ENCODE data around the gene STK32B. TPM values are rescaled to one million over a fixed set of nuclear protein-coding genes. Genes with fewer than 3 reads are reported as not detected.

The STK32B gene
- total and polyA plus RNA-seq, 2 of the 8 experiments (the other 6 are each of a cell fraction or from before 2014, with no cell fraction given) = 2.3 to 2.5 TPM

DNA sequence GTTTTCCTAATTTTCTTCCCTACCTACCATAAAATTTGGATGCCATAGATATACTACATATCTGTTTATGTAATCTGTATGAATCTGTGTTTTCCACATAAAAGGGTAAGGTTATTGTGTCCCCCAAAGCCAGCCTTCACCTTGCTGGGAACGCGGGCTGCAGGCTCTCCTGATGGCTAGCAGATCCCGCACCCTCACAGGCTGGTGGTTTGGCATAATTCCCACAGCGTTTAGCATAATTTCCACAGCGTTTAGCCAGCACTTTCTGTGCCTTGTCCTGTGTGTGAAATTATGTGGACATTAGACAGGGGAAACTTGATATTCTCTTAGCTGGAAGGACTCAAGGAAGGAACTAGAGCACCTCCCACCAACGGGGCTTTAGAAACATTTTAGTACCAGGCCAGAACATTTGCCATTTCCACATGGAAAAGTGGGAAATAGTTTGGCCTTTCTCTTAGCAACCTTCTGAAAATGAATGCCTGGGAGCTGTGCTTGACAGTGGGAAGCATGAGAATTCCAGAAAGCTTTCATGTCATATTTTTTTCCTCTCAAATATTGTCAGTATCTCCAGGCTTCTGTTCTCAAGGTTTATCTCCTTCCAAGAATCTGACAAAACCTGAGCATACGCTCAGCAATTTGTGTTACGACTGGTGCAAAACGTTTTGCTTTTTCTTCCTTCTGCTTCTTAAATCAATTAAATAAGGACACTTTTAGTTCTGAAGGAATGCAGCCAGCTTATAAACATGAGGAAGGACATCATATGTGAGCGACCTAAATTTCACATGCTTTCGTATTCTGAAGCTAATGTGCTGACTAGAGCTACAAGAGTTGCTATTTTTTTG, 67.9 kb downstream of the STK32B start (continued):
- TF ChIP-seq, protein P1, sequence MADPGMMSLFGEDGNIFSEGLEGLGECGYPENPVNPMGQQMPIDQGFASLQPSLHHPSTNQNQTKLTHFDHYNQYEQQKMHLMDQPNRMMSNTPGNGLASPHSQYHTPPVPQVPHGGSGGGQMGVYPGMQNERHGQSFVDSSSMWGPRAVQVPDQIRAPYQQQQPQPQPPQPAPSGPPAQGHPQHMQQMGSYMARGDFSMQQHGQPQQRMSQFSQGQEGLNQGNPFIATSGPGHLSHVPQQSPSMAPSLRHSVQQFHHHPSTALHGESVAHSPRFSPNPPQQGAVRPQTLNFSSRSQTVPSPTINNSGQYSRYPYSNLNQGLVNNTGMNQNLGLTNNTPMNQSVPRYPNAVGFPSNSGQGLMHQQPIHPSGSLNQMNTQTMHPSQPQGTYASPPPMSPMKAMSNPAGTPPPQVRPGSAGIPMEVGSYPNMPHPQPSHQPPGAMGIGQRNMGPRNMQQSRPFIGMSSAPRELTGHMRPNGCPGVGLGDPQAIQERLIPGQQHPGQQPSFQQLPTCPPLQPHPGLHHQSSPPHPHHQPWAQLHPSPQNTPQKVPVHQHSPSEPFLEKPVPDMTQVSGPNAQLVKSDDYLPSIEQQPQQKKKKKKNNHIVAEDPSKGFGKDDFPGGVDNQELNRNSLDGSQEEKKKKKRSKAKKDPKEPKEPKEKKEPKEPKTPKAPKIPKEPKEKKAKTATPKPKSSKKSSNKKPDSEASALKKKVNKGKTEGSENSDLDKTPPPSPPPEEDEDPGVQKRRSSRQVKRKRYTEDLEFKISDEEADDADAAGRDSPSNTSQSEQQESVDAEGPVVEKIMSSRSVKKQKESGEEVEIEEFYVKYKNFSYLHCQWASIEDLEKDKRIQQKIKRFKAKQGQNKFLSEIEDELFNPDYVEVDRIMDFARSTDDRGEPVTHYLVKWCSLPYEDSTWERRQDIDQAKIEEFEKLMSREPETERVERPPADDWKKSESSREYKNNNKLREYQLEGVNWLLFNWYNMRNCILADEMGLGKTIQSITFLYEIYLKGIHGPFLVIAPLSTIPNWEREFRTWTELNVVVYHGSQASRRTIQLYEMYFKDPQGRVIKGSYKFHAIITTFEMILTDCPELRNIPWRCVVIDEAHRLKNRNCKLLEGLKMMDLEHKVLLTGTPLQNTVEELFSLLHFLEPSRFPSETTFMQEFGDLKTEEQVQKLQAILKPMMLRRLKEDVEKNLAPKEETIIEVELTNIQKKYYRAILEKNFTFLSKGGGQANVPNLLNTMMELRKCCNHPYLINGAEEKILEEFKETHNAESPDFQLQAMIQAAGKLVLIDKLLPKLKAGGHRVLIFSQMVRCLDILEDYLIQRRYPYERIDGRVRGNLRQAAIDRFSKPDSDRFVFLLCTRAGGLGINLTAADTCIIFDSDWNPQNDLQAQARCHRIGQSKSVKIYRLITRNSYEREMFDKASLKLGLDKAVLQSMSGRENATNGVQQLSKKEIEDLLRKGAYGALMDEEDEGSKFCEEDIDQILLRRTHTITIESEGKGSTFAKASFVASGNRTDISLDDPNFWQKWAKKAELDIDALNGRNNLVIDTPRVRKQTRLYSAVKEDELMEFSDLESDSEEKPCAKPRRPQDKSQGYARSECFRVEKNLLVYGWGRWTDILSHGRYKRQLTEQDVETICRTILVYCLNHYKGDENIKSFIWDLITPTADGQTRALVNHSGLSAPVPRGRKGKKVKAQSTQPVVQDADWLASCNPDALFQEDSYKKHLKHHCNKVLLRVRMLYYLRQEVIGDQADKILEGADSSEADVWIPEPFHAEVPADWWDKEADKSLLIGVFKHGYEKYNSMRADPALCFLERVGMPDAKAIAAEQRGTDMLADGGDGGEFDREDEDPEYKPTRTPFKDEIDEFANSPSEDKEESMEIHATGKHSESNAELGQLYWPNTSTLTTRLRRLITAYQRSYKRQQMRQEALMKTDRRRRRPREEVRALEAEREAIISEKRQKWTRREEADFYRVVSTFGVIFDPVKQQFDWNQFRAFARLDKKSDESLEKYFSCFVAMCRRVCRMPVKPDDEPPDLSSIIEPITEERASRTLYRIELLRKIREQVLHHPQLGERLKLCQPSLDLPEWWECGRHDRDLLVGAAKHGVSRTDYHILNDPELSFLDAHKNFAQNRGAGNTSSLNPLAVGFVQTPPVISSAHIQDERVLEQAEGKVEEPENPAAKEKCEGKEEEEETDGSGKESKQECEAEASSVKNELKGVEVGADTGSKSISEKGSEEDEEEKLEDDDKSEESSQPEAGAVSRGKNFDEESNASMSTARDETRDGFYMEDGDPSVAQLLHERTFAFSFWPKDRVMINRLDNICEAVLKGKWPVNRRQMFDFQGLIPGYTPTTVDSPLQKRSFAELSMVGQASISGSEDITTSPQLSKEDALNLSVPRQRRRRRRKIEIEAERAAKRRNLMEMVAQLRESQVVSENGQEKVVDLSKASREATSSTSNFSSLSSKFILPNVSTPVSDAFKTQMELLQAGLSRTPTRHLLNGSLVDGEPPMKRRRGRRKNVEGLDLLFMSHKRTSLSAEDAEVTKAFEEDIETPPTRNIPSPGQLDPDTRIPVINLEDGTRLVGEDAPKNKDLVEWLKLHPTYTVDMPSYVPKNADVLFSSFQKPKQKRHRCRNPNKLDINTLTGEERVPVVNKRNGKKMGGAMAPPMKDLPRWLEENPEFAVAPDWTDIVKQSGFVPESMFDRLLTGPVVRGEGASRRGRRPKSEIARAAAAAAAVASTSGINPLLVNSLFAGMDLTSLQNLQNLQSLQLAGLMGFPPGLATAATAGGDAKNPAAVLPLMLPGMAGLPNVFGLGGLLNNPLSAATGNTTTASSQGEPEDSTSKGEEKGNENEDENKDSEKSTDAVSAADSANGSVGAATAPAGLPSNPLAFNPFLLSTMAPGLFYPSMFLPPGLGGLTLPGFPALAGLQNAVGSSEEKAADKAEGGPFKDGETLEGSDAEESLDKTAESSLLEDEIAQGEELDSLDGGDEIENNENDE (IDR thresholded peaks at IDR 0.05; ENCODE audit: insufficient replicate concordance, low read length) = no peak
- TF ChIP-seq CHD2 (IDR thresholded peaks at IDR 0.05; ENCODE audit: low read length) (no peak), SP4 (IDR thresholded peaks at IDR 0.05; ENCODE audit: low read length) (no peak), GTF2F1 (IDR thresholded peaks at IDR 0.05; ENCODE audit: borderline replicate concordance, low read depth, low read length) (no peak), TBP (IDR thresholded peaks at IDR 0.05; ENCODE audit: low read depth, low read length) (no peak), ASH2L (IDR thresholded peaks at IDR 0.05; ENCODE audit: low read length) (no peak), SIX5 (IDR thresholded peaks at IDR 0.05; ENCODE audit: low read depth, low read length) (no peak), EP300 (IDR thresholded peaks at IDR 0.05; ENCODE audit: borderline replicate concordance in 1 of 2, low read depth in 2 of 2, low read length in 2 of 2) (no peak)
- TF ChIP-seq, protein P2, sequence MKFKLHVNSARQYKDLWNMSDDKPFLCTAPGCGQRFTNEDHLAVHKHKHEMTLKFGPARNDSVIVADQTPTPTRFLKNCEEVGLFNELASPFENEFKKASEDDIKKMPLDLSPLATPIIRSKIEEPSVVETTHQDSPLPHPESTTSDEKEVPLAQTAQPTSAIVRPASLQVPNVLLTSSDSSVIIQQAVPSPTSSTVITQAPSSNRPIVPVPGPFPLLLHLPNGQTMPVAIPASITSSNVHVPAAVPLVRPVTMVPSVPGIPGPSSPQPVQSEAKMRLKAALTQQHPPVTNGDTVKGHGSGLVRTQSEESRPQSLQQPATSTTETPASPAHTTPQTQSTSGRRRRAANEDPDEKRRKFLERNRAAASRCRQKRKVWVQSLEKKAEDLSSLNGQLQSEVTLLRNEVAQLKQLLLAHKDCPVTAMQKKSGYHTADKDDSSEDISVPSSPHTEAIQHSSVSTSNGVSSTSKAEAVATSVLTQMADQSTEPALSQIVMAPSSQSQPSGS (IDR thresholded peaks at IDR 0.05; ENCODE audit: low read length) = no peak

Data from H1 (cell line).